Measurements from ENCODE around the gene FBN2.

The FBN2 gene

DNA sequence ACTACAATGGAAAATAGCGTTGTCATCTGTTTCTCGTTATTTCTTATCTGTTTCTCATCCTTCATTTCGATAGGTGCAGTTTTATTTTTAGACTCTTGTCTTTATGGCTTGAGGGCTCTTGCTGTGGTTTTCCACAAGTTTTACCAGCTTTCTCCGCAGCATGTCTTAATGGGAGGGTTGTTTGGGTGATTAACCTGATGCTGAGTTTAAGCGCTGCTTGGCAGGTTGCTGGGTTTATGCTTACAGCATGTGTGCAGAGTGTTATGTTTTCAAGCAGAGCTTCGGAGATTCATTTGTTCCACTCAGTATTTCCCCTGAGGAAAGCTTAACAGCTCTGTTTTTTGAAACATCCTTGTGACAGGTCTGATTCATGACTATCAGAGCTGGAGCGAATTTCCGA lies 300.5 kb downstream of the FBN2 start:
- peak; percentile 21 for DNase-seq

DNA sequence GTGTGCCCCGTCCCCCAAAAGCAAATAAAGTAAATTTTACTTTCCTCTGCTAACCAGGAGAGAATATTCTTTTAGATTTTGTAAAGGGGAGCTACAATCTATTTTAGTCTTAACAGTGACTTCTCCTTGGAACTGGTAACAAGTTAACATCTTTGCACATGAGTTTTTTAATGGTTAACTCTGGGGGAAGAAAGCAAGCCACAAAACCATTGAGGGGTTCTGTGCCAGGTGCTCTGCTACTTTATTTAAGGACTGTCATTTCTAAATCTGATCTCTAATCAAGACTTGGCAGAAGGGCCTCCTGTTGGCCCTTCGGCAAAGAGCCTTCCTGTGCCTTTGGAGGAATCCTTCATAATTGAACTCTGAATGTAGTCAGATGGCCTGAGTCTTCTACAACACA lies 301.0 kb downstream of the FBN2 start:
- DNase-seq: no peak

DNA sequence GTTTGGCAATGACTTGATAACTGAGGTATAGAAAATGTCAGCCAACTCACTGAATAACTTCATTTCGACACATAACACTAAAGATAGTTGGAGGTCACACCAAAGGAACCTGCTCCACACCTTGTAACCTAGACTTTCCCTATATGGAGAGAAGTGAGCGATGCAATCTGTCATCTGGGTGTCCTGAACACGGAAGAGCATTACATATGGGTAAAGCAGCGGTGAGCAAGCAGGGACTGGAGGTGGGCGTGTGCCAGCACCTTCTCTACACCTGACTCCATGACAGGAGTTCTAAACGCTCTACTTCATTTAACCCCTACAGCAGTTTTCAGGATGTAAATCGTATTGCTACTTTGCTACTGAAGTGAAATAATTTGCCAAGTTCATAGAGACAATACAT lies 301.7 kb downstream of the FBN2 start:
- DNase-seq: no peak

DNA sequence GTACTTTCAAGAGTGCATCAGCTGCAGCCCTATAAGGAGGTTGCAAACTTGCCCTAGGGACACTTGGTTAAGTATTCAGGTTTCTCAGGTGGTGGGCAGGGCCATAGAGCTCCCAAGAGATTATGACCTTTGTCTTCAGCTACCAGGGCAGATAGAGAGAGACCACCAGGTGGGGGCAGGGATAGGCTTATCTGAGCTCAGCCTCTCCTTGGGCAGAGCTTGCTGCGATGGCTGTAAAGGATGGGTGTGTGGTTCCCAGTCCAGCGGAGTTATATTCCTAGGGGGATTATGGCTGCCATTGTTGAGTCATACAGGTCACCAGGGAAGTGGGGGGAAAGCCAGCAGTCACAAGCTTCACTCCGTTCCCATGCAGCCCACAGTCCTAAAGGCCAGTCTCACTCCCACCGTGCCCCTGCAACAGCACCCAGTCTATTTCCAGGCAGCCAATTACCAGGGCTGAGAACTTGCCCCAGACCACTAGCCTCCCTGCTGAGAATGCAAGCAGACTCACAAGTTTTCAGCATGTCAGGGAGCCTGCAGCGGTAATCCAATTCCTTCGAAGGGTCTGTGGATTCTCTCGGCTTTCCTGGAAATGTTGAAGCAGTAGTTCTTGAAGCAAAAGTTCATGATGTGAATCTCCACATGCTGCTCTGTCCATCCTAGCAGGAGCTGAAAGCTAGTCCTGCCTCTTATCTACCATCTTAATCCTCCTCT lies 303.0 kb downstream of the FBN2 start:
- DNase-seq: no peak

DNA sequence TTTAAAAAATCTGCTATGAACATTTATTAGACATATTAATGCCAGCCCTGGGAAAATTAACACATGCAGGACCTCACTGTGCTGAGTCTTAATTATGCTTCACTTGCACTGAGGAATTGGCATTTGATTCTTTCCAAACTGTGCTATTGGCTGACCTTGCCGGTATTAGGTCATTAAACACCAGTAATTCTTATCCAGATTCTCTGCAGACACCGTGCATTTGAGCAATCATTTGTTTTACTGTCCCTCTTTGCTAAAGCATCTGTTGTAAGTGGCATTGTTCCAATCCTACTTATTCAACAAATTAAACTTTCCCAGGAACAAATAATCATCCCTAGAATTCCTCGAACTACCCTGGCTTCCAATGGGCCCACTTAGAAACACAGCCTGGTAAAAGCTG lies 309.5 kb downstream of the FBN2 start:
- DNase-seq: peak; percentile 18

DNA sequence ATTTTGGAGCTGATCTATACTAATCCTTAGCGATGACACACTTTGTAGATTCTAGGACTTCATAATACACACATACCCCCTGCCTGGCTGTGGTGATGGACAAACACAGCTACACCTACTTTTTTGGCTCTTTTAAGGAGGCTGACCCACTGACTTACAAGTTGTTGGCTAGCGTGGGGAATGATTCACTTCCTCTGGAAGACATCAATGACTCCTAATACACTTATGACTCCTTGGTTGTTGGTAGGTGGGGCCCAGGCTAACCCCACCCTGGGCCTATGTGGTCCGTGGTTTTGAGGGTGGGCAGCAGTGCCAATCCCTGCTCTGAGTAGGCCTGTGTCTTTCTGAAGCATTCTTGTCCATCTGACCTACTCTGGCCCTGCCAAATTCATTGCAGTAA lies 310.0 kb downstream of the FBN2 start:
- DNase-seq: no peak

DNA sequence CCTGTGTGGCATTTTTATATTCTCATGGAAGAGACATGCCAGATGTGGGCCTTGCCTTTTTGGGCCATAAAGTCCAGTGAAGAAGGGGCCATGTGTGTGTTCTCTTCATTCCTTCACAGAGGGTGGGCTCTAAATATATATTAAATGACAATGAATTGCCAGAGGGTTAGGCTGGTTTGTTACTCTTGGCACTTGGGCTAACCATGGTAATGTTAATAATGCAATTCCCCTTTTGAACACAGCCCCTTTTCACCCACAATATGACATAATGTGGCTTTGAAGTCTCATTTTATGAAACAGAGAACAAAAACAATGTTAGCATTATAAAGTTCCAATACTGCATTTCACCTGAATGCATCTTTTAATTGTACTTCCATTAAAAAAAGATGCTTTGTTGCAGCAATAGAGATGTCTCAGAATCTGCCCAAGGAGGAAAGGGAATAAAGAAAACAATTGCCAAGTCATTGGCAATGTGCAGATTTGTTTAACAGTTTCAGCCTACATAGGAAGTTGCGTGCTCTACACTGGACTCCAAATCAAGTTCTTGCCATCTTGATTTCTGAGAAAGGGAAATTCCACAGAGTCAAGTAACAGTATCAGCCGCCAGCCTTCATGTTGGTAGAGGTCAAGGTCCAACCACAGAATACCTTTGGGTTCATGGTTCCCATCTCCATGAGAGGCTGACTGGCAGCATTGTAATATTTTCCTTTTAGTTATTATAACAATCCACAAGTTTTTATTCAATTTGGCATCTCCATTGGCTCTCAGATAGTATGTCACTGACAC lies 312.6 kb downstream of the FBN2 start:
- no peak for DNase-seq

DNA sequence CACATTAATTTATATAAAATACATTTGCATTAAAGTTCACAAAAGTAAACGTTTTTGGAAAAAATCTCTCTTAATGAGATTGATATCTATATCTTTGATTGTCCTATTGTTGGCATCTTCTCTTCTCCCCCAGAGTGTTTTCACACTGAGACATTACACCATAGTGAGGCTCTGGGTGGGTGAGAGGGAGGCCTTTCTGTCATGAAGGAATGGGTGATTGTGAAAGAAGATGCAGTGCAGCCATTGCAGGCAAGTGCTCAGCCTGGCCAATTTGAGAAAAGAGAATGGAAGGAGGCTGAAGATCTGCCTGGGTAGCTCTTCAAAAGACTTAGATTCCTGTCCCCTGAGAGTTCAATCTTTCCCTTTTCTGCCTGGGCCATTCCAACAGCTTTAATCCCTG lies 313.7 kb downstream of the FBN2 start:
- DNase-seq: no peak

DNA sequence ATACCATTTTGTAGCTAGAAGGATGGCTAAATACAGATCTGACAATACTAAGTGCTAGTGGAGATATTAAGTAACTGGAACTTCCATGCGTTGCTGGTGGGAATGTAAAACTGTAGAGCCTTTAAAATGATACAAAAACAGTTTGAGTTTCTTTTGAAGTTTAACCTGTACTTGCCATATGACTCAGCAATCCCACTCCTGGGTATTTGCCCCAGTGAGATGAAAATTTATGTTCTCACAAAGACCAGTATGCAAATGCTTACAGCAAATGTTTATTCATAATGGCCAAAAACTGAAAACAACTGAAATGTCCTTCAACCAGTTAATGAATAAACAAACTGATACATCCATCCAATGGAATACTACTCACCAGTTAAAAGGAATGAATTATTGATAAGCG lies 317.2 kb downstream of the FBN2 start:
- DNase-seq: no peak

DNA sequence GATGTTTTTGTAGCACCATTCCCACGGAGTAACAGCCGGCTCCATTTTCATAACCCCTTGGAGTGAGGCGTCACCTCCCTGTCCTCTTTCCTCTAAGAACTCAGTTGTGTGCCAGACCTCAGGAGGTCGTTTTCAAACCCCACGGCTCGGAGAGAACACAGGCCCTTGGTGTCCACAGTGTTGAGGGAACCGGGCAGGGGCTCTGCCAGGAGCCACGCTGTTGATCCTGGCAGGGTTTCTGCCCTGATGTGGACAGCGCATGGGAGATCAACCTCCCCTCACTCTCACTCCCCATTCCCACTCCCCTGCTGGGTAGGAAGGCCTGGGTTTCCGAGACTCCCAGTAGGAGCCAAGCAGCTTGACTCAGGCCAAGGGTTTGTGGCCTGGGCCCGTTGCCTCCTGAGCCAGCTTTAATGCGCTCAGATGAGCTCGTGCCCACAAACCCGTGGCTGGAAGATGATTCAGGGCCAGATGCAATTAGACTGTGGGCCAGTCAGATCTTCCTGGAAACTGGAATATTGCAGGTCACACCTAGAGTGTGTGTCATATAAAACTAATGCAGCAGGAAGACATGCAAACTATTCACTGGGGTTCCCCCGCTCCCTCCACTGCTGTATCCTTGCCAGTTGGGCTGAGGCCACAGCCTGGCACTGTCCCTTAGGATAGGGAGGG lies 321.0 kb downstream of the FBN2 start:
- no peak for DNase-seq

DNA sequence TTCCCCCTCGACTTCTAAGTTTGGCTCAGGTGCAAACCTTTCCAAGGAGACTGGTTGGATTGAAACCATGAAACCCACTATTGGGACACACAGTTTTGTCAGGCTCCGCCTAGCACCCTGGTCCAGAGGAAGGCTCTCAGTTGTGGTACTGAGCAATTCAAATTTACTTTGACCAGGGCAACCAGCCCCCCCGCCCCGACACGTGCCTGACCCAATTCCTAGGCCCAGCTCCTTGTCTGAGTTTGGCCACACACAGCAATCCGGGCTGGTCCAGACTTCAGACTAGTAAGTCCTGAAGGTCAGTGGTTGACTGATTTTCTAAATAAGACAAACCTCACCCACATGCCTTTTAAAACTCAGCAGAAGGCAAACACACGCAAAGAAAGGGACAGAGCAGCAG lies 321.8 kb downstream of the FBN2 start:
- no peak for DNase-seq

DNA sequence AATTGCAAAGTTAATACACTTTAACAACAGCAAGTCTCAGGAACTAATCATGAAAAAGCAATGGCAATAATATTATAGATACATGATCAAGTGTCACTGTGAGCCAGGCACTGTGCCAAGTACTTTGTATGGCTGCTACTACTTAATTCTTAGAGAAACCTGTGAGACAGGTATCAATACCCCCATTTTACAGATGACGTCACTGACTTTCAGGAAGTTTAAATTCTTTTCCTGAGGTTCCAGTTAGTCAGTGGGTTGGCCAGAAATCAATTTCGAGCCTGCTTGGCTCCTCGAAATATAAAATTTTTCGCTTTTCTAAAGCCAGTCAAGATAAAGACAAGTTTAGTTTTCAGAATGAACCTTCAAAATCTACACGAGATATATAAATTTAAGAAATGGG lies 324.2 kb downstream of the FBN2 start:
- DNase-seq: no peak

DNA sequence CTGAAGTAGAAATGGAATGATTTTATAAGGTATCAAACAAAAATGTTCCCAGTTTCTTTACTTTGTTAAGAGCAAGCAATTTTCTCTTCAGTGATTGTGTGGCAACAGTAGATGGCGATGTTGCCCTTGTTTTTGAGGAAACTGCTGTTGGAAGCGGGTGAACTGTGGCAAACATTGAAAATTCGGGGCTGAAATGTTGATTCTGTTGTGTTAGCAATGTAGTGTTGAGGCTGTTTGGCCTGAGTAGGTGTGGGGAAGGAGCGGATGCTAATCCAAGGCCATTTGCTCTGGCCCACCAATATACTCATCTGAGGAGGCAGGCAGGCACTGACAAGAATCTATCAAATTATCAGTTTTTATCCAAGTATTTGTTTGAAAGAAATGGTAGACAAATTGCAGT lies 324.7 kb downstream of the FBN2 start:
- DNase-seq: peak; percentile 51

DNA sequence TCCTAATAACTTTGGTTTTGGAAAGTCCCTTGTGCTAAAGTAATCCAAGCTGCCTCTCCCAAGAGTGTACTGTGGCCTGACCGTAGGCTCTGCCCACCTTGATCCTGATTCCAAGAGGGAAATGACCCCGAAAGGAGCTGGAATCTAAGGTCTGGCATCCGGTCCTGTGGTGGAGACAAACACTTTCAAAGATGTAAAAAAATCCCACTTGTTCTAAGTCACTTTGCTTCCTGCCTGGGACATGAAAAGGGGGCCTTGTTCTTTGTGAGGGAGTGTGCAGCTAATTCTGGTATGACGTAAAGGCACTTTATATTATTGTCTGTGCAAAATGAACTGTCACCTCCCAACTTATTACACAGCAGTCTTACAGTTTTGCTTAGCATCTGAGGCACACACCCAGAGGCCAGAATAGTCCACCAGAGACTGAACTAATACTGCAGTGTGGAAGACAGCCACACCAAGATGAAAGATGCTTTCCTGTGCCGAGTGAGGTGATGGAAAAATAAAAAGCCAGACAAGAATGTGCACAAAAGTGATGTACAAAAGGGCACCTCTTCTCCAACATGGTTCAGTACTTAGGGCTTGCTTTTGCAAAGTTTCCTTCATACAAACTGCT lies 325.7 kb downstream of the FBN2 start:
- DNase-seq: no peak

DNA sequence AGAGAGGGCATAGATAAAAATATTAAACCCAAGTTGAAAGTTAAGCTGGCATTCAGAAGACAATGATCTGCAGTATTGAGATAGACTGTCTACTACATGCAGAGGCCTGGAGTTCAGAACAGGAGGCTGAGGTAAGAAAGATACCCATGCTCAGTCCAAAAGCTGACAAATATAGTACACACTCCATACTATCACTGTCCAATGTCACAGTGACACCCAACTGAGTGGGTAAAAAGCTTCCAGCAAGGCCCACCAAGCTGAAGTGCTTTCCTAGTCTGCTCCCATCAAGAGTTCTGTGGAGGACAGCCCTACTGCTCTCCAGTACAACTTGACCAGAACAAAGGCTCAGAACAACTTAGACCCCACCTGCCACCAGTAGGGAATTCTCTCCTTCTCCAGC lies 329.6 kb downstream of the FBN2 start:
- DNase-seq: no peak
